Neural cell (in vitro differentiated cells): ENCODE measurements around the gene HSD17B2. TPM values are rescaled to one million over a fixed set of nuclear protein-coding genes. Genes with fewer than 3 reads are reported as not detected.

Experiments
- H2AFZ ChIP-seq: fragments of 200-600, 300-800 bp; sonication (generic), shearing (Covaris generic); 2 replicates; pipeline ENCODE4 v1.6.0; 2014; ENCODE audit warnings: low read depth, mild to moderate bottlenecking, antibody characterized with exemption, low read length, moderate library complexity
- H3F3A ChIP-seq: fragments of 200-600 bp; shearing (Covaris generic); 2 replicates; pipeline ENCODE4 v1.6.1; 2016; ENCODE audit warnings: mild to moderate bottlenecking, moderate library complexity, mixed read lengths, antibody characterized with exemption, low read length; ENCODE audit not compliant: insufficient read depth, poor library complexity, severe bottlenecking
- H3K27ac ChIP-seq: fragments of 200-600, 300-800 bp; sonication (generic), shearing (Covaris generic); 2 replicates; pipeline ENCODE4 v1.5.1; 2014; ENCODE audit warnings: mild to moderate bottlenecking, low read length, moderate library complexity
- H3K27me3 ChIP-seq: fragments of 300-800, 200-600 bp; sonication (generic), shearing (Covaris generic); 2 replicates; pipeline ENCODE4 v1.6.0; 2014; ENCODE audit warnings: mild to moderate bottlenecking, low read depth, low read length, moderate library complexity; ENCODE audit not compliant: insufficient read depth
- H3K36me3 ChIP-seq: fragments of 300-800, 200-600 bp; sonication (generic), shearing (Covaris generic); 2 replicates; pipeline ENCODE4 v1.5.1; 2014; ENCODE audit warnings: mild to moderate bottlenecking, antibody characterized with exemption, low read length, moderate library complexity; ENCODE audit not compliant: insufficient read depth
- H3K4me2 ChIP-seq: fragments of 300-800, 200-600 bp; sonication (generic), shearing (Covaris generic); 2 replicates; pipeline ENCODE4 v1.6.0; 2014; ENCODE audit warnings: mild to moderate bottlenecking, low read length
- H3K4me3 ChIP-seq: fragments of 300-800, 200-600 bp; sonication (generic), shearing (Covaris generic); 2 replicates; pipeline ENCODE4 v1.5.1; 2014; ENCODE audit warnings: mild to moderate bottlenecking, low read length, moderate library complexity
- H3K79me2 ChIP-seq: fragments of 200-600 bp; shearing (Covaris generic); replicated peaks from 2 replicates; pipeline ENCODE4 v1.6.0; 2014; ENCODE audit warnings: mild to moderate bottlenecking, low read length, moderate library complexity; ENCODE audit not compliant: insufficient read depth
- H3K9ac ChIP-seq: fragments of 300-800, 200-600 bp; sonication (generic), shearing (Covaris generic); 2 replicates; pipeline ENCODE4 v1.6.1; 2016; ENCODE audit warnings: mild to moderate bottlenecking, low read length, mixed read lengths
- H3K9me2 ChIP-seq: fragments of 200-600 bp; shearing (Covaris generic); 2 replicates; pipeline ENCODE4 v1.6.1; 2016; ENCODE audit warnings: mild to moderate bottlenecking, low read length, mixed read lengths; ENCODE audit not compliant: insufficient read depth
- H3K9me3 ChIP-seq: fragments of 200-600, 300-800 bp; sonication (generic), shearing (Covaris generic); 2 replicates; pipeline ENCODE4 v1.6.1; 2016; ENCODE audit warnings: mild to moderate bottlenecking, mixed run types, low read length, moderate library complexity, mixed read lengths
- H4K20me1 ChIP-seq: fragments of 200-600 bp; shearing (Covaris generic); 2 replicates; pipeline ENCODE4 v1.6.1; 2016; ENCODE audit warnings: mild to moderate bottlenecking, mixed run types; ENCODE audit not compliant: insufficient read depth
- CTCF ChIP-seq: fragments of 450-650 bp; IDR thresholded peaks from 2 replicates; pipeline ENCODE4 v1.5.1; 2014; ENCODE audit warnings: antibody characterized with exemption, mild to moderate bottlenecking, moderate library complexity; ENCODE audit not compliant: poor library complexity, severe bottlenecking
- EP300 ChIP-seq: fragments of 450-650 bp; conservative IDR thresholded peaks from 2 replicates; pipeline ENCODE4 v1.6.1; 2014; ENCODE audit warnings: antibody characterized with exemption, mild to moderate bottlenecking, moderate library complexity; ENCODE audit not compliant: poor library complexity, severe bottlenecking
- EZH2 ChIP-seq: fragments of 200-600, 300-800 bp; shearing (Covaris generic), sonication (generic); IDR thresholded peaks from 2 replicates; pipeline ENCODE4 v1.6.1; 2014; ENCODE audit warnings: antibody characterized with exemption, low read length, borderline replicate concordance, mild to moderate bottlenecking; ENCODE audit not compliant: insufficient read depth, poor library complexity, severe bottlenecking
- MXI1 ChIP-seq: fragments of 450-650 bp; conservative IDR thresholded peaks from 2 replicates; pipeline ENCODE4 v1.6.1; 2014; ENCODE audit warnings: antibody characterized with exemption, mild to moderate bottlenecking; ENCODE audit not compliant: poor library complexity, severe bottlenecking
- POLR2AphosphoS5 ChIP-seq: IDR thresholded peaks from 2 replicates; pipeline ENCODE4 v1.6.1; 2012
- RAD21 ChIP-seq: fragments of 450-650 bp; conservative IDR thresholded peaks from 2 replicates; pipeline ENCODE4 v1.6.1; 2014; ENCODE audit warnings: antibody characterized with exemption, mild to moderate bottlenecking, moderate library complexity
- REST ChIP-seq: IDR thresholded peaks from 2 replicates; pipeline ENCODE4 v1.6.1; 2012; ENCODE audit warnings: borderline replicate concordance
- SMC3 ChIP-seq: fragments of 450-650 bp; conservative IDR thresholded peaks from 2 replicates; pipeline ENCODE4 v1.6.1; 2014; ENCODE audit warnings: antibody characterized with exemption, mild to moderate bottlenecking, moderate library complexity; ENCODE audit not compliant: poor library complexity
- TAF1 ChIP-seq: IDR thresholded peaks from 2 replicates; pipeline ENCODE4 v1.6.1; 2012; ENCODE audit warnings: low read depth
- polyA plus RNA-seq: library from polyadenylated mRNA; depleted of rRNA; stranded (reverse); fragments of >200 nt; gene quantifications from 2 replicates; pipeline ENCODE4 v1.2.3, GENCODE V29; 2014

The HSD17B2 gene
- polyA plus RNA-seq, 1 donor from 2014 or later: not detected

GRCh38 chr16:81994485-81994884 is 40.6 kb upstream of the HSD17B2 start:
- Histone ChIP-seq H2AFZ (no peak overlapping the region), H3K36me3 (no peaks in the 10 kb centered on the region), H3K9ac (no peak overlapping the region), H3K9me3 (no peaks in the 10 kb centered on the region), H3K27me3 (no peaks in the 10 kb centered on the region), H3K79me2 (no peaks in the 10 kb centered on the region), H3K9me2 (no peaks in the 10 kb centered on the region), H4K20me1 (no peaks in the 10 kb centered on the region), H3K4me2 (no peak overlapping the region), H3F3A (no peaks in the 10 kb centered on the region), H3K4me3 (no peak overlapping the region), H3K27ac (no peak overlapping the region)
- TF ChIP-seq EZH2 (no peak), REST (no peak), MXI1 (no peak), POLR2AphosphoS5 (no peak), EP300 (no peak), TAF1 (no peak), RAD21 (no peak), CTCF (no peak), SMC3 (no peak)

- Histone ChIP-seq H3K79me2 (no peaks in the 10 kb centered on the region), H3K4me3 (no peak overlapping the region), H3K9ac (no peak overlapping the region), H3K9me3 (no peaks in the 10 kb centered on the region), H3K27ac (no peak overlapping the region), H3K9me2 (no peaks in the 10 kb centered on the region), H2AFZ (no peak overlapping the region), H3F3A (no peaks in the 10 kb centered on the region), H4K20me1 (no peaks in the 10 kb centered on the region), H3K4me2 (no peak overlapping the region), H3K27me3 (no peaks in the 10 kb centered on the region), H3K36me3 (no peaks in the 10 kb centered on the region)
- TF ChIP-seq TAF1: no peak
Measured at GRCh38 chr16:81995651-81996050, 39.4 kb upstream of the HSD17B2 start.
